Activated effector memory CD4-positive, alpha-beta T cell treated with anti-CD3 and anti-CD28 coated beads, Interleukin-2, amount 50 U/mL, for 16 hours (primary cell): ENCODE data around the gene SPHK2.

Experiments used
- DNase-seq: peaks from one replicate; pipeline ENCODE4 v3.0.0-alpha.2; 2020

SPHK2 gene

DNA sequence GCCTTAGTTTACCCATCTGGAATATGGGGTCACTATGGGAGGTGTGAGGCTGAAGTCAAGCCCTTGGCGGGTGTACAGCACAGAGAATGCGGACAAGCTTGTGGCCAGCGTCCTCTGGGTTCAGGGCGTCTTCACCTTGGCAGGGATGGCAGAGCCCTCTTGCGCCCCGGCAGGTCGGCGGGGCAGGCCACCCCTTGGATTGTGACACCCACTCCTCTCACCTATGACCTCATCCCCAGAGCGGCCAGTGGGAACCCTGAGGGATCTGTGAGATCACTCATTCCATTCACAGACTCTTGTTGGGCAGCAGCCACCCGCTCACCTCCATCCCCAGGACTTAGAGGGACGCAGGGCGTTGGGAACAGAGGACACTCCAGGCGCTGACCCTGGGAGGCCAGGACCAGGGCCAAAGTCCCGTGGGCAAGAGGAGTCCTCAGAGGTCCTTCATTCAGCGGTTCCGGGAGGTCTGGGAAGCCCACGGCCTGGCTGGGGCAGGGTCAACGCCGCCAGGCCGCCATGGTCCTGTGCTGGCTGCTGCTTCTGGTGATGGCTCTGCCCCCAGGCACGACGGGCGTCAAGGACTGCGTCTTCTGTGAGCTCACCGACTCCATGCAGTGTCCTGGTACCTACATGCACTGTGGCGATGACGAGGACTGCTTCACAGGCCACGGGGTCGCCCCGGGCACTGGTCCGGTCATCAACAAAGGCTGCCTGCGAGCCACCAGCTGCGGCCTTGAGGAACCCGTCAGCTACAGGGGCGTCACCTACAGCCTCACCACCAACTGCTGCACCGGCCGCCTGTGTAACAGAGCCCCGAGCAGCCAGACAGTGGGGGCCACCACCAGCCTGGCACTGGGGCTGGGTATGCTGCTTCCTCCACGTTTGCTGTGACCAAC is 12.6 kb upstream of the SPHK2 start, which contains the start of gene SPACA4:
Gene SPACA4 (plus strand): TSS at position 280 of the 896 bp plus-strand sequence. CDS start 237 bp downstream, at position 517.
- DNase-seq, result no peak

GRCh38 chr19:48607359-48607755 is 11.9 kb upstream of the SPHK2 start:
- no peak for DNase-seq

DNA sequence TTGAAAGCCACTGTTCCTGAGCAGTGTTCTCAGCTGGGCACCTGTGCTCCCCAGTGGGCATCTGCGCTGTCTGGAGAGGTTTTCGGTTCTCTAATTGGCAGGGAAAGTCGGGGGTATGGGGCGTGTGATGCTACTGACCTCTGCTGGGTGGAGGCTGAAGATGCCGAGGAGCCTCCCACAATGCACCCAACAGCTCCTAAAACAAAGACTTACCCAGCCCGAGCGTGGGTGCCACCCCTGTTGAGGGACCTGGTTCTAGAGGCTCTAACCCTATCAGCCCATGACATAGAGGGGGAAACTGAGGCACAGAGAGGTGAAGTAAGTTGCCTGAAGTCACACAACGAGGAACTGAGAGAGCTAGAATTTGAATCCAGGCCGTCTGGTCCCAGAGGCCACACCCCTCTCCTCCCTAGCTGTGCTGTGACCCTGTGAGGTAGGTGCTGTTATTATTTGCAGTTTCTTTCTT is 10.5 kb upstream of the SPHK2 start:
- DNase-seq, result peak; percentile 80

DNA sequence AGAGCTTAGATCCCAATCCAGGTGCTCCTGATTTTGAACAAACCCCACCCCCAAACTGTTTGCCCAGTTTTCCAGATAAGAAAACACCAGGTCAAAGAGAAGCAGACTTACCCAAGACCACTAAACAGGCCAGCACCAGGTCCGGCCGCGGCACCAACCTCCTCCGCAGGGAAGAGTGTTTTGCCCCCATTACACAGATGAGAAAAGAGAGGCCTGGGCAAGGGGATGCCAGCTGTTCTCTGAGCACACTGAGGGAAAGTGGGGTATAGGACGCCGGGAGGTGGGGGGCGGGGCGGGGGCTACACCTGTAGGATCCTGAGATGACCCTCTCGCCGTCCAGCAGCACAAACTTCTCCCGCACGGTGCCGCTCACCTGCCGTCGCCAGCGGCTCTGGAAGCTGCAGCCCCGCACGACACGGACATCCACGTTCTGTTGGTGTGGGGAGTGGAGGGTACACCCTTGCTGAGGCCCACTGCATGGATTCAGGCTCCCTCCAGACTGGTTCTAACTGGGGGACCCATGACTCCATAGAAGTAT is 9.7 kb upstream of the SPHK2 start:
- DNase-seq, result no peak

DNA sequence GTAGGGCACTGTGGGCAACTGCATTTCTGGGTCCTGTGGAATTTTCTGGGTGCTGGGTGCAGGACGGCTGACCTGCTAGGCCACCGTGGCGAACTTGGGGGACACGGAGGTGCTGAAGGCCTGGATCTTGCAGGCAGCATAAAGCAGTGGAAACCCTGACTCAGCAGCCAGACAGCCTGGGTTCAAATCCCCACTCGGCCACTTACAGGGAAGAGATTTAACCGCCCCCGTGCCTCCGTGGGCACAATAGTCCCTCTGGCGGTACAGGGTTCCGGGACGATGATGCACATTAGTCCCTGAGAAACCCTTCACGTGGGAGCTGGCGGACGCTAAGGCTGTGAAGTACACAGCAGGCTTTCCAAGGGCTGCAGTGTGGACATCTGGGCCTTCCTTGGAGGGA is 7.4 kb upstream of the SPHK2 start:
- DNase-seq, result no peak

- no peak for DNase-seq
Observed at GRCh38 chr19:48613024-48613851, 6.1 kb upstream of the SPHK2 start.

- DNase-seq, result no peak
Observed at GRCh38 chr19:48613852-48614435, 5.4 kb upstream of the SPHK2 start.

- no peak for DNase-seq
Observed at GRCh38 chr19:48614436-48615230, 4.7 kb upstream of the SPHK2 start, which contains the start of gene FAM83E. FAM83E (minus strand) TSS chr19:48615076; CDS start chr19:48613372, 1,704 bp downstream.

DNA sequence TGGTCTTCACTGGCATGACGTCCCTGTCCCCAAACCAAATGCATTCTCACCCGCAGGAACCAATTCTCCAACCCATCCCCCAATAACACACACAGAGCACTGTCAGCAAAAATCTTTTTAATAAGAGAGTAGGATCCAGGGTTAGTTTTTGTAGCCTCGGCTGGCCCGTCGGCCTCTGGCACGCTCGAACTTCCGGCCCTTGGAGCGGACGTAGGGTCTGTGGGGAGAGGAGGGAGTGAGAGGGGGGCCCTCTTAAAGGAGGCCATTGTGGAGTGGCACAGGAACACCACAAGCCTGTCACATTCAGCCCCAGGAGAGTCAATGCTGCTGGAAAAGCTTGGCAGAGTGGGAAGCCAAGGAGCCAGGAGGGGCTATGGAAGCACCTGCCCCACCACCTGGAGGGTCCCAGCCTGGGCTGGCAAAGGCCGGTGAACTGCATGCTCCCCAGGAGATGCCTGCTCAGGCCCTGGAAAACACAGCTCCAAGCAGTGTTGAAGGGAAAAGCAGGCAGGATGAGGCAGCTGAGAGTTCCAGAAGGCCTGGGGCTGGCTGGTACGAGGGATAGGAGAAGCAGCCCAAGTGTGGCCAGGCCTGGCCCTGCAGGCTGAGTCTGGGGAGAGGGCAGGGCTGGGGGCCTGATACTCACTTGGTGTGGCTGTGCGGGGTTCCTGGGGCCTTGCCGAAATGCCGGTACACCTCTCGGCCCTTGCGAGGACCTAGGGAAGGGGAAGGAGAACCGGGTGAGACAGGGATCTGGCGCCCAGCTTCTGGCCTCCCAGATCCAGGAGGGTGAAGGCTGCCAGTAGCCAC is 3.9 kb upstream of the SPHK2 start:
- DNase-seq, result no peak

- no peak for DNase-seq
Observed at GRCh38 chr19:48616041-48616436, 3.3 kb upstream of the SPHK2 start.

- no peak for DNase-seq
Observed at GRCh38 chr19:48616491-48617056, 2.7 kb upstream of the SPHK2 start.

DNA sequence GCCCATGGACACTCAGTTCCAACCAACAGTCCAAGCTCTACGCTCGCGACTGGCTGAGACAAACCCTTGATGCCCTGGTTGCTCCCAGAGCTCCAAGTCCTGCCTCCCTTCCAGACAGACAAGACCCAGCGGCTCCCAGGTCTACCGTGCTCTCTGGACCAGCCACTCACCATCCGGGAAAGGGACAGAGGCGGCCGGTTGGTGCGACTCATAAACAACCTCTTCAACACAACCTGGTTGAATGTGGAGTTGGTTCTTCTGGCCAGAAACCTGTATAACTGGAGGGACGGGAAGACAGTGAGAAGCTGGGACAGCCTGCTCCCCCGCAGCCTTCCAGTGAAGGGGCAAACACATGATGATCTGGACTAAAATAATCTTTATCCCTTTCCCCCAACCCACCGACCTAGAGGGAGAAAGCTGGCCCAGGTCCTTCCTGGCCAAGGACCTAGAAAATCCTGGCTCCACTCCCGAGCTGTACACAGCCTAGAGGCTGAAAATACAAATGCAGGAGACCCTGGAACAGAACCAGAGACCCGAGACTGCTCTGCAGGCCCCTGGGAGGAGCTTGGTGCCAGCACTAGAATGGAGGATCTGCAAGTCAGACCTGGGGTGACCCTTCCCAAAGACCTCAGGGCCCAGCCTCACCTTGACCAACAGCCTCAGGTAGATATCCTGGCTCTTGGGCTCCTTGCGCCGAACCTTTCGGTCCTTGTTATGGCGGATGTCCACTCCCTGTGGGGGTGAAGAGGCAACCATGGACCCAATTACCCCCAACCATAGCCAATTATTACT is 2.0 kb upstream of the SPHK2 start:
- DNase-seq, result no peak

- DNase-seq, result no peak
Observed at GRCh38 chr19:48618278-48618915, 909 bp upstream of the SPHK2 start.

DNA sequence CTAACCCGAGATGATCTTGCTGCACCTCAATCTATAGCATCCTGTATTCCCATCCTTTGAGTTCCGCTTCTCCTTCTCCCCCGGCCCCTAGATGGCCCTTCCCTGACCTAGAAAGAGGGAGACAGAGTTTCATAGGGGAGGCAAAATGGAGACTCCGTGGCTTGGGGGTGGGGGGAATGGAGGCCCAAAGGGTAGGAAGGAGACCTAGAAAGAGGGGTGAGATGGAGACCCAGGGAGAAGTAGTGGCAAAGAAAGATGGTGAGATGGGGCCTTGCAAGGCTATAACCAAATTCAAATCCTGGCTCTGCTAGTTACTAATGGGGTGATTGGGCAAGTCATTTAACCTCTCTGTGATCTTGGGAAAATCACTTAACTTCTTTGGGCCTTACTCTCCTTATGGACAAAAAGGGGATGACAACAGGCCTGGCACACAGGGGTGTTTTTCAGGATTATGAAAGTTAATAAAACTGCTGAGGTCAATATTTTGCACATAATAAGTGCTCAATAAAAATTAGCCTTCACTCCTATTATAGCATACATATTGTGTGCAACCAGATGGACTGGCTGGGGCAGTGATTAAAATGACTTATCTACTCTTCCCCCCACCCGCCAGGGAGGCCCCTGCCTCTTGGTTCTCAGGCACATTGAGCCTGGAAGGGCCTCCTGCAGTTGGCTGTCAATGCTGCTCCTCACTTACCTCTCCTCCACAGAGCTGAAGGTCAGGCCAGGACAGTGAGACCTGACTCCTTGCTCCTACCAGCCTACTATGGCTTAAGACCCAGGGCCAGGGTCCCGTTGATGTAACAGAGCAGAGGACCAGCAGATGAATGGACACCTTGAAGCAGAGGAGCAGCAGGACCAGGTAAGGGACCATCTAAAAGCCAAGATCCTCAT is 633 bp downstream of the SPHK2 start:
- DNase-seq, result no peak

GRCh38 chr19:48623556-48624066 is 4.3 kb downstream of the SPHK2 start:
- no peak for DNase-seq

DNA sequence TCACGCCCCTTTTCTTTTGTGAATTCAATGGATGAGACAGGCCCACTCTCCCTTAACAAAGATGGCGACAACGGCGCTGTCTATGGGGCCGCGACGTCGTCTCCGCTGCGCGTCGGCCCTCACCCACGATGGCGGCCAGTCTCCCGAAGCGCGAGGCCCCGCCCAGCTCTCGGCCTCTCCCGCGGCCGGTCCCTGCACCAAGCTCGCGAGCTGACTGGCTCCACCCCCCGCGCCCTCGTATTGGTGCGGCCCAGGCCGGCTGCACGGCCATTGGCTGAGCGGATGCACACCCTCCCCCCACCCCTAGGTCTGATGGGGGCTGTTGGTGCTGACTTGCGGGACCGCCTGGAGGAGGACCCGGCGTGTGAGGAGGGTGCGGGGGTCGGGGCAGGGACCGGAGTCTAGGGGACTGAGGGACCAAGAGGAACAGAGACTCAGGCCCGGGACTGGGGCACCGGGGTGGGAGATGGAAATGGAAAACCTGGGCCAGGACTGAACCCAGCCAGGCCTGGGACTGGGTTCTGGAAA is 4.8 kb downstream of the SPHK2 start:
- peak; percentile 98 for DNase-seq

- no peak for DNase-seq
Observed at GRCh38 chr19:48624791-48625723, 5.8 kb downstream of the SPHK2 start.
